Fibroblast of pulmonary artery (primary cell): ENCODE measurements around the gene EFNA2.

Experiments
- DNase-seq: peaks from one replicate; pipeline ENCODE4 v3.0.0-alpha.2; 2010; ENCODE audit warnings: low read depth
- H3K4me3 ChIP-seq: replicated peaks from 2 replicates; pipeline ENCODE4 v1.5.1; 2011; ENCODE audit warnings: low read depth, mild to moderate bottlenecking, control low read depth, low read length, moderate library complexity
- CTCF ChIP-seq: IDR thresholded peaks from 2 replicates; pipeline ENCODE4 v1.5.1; 2011; ENCODE audit warnings: mild to moderate bottlenecking, control low read depth, low read length, inconsistent platforms; ENCODE audit errors: missing control alignments

Gene EFNA2

DNA sequence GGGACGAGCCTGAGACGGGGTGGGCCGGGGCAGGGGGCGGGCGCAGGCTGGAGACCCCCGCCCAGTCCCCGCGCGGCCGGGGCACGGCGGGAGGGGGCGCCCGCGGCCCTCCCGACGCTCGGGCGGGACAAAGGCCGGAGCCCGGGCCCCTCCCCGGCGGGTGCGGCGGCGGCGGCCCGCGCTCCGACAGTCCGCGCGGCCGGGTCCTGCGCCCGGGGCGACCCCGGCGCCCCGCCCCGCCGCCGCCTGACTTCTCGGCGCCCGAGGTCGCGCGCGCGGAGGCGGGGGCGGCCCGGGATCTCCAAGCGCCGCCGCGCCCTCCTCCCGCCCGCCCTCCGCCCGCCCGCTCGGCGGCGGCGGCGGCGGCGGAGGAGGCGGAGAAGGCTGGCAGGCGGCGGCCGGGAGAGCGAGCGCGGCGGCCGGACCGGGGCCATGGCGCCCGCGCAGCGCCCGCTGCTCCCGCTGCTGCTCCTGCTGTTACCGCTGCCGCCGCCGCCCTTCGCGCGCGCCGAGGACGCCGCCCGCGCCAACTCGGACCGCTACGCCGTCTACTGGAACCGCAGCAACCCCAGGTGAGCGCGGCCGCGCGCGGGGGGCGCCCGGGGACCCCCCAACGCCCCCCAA, at the start of gene EFNA2:
TSS of gene EFNA2 (plus strand) at position 137 of the 624 bp plus-strand sequence. CDS start at position 433, 296 bp downstream.
- DNase-seq, result no peak
- H3K4me3 ChIP-seq, result no peak within 1 kb of the TSS
- TF ChIP-seq CTCF, result no peak

DNA sequence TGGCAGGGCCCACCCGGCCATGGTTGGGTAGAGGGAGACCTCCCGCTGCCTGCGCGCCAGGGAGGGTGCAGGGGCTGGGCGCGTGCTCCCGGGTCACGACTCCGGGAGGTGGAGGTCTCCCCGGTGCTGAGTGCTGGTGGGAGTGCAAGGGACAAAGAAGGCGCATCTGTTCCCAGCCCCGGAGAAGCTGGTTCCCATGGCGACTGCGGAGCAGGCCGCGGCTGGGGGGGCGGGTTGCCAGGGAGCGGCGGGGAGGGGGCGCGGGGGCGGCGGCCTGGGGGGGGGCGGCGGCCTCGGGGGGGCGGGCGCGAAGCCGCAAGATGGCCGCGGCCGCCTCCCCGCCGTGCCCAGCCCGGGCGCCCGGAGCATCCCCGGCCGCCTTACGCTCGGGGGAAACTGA, 49.1 kb upstream of the EFNA2 start:
- no peak for DNase-seq
- H3K4me3 ChIP-seq, result peak overlapping the region; percentile 69
- no peak for TF ChIP-seq CTCF

DNA sequence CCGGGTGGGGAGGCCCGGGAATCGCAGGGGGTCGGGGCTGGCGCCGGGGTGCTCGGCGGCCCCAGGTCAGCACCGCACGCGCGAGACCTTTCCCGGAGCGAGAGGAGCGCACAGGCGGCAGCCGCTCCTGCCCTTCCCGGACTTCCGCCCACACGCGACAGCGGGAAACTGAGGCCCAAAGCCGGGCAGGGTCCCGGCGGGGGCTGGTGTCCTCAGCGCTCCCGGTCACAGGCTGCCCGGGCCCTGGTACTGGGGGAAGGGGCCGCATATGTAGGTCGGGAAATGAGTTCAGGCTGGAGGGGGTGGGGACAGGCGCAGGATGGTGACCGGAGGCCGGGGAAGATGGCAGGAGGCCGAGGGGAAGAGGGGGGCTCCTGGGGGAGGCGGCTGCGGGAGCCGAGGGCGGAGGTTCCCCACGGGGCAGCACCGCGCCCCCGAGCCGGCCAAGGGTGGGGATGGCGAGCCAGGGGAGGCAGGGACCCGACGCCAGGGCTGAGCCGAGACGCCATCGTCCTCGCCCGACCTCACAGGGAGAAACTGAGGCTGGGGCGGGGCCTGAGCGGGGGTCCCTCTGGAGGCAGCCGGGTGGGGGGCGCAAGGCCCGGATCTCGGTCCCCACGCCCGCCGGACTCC, 48.5 kb upstream of the EFNA2 start:
- H3K4me3 ChIP-seq, result peak overlapping the region; percentile 69

DNA sequence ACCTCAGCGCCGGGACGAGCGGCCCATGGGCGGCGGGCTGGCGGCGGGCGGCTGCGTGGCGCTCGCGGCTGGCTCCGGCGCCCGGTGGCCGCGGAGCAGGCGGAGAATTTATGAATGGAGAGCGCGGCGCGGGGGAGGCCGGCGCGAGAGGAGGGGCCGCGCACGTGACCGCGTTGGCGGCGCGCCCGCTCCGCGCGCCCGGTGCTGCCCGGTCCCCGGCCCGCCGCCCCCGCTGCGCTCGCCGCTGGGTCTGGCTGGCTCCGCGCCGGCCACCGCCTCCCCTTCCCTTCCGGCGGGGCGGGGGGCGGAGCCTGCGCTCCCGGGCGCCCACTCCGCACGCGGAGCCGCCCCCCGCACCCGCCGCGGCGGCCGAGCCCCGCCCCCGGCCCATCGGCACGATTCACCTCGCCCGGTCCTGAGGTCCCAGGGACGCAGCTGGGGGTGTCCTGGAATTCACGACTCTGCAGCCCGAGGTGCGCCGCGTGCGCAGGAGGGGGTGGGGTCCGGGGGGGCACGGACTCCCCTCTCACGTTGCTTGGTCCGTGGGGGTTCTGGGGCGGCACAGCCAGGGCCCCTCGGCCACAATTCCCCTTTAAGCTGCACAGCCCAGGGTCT, 47.8 kb upstream of the EFNA2 start, which contains the start of gene CBARP:
TSS of gene CBARP (minus strand) at position 252 of the 615 bp plus-strand sequence. CDS start 1,905 bp downstream, outside the sequence.
- TF ChIP-seq CTCF, result no peak
- H3K4me3 ChIP-seq, result peak within 1 kb of the TSS; percentile 69
- DNase-seq, result peak; percentile 32

More for the DNA sequence above, 48.5 kb upstream of the EFNA2 start:
- DNase-seq, result no peak
- TF ChIP-seq CTCF, result no peak

DNA sequence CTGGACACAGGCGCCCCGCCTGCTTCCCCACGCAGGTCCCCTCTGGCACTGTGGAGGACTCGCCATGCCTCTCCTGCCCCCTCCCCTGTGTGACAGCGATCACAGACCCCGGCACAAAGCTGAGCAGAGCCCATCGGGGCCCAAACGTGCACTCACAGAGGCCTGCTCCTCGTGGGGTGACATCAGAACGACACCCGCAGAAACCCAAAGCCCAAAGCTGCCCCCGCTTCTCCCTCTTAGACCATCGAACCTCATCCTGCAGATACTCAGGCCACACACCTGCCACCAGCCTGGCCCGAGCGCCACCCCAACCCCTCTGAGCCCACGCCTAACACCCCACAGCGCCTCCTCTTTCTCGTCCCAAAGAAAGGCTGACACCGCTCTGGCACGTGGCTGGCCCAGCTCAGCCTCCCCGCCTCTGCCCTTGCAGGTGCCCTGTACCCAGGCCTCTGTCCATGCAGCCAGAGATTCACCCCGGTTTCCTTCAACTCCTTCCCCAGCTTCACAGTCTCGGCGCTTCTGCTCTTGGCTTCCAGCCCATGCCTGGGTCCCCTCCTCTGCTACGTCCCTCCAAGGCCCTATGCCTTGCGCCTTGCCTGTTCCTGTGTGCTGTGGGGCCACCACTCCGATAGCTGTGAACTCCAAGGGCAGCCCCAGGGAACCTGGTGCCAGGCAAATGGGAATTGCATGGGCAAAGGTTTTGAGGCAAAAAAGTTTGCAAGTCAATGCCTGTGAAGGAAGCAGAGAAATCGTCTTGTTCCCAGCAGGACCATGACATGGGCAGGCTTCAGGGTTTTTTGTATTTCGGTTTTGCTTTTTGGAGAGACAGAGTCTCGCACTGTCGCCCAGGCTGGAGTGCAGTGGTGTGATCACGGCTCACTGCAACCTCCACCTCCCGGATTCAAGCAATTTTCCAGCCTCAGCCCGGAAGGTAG, 47.0 kb upstream of the EFNA2 start:
- peak overlapping the region; percentile 44 for H3K4me3 ChIP-seq
- no peak for DNase-seq
- TF ChIP-seq CTCF, result no peak

DNA sequence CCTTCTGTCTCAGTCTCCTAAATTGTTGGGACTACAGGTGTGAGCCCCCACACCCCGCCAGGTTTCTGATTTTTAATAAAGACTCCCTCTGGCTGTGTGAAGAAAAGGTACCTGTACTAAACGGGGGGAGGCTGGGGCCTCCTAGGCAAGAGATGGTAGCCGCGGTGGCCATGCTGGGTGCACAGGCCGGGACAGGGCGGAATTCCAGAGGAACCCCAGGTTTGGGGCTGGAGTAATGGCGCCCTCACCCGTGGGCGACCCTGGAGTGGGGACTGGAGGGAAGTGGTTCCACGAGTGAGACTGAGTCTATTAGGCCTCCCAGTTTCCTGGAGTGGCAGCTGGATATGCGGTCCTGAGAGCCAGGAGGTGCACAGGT, 46.3 kb upstream of the EFNA2 start:
- no peak for DNase-seq
- no peak overlapping the region for H3K4me3 ChIP-seq
- no peak for TF ChIP-seq CTCF
